SIG-M5 treated with dmso at 0.1 percent for 504 hours (cell line): ENCODE results near the gene ZNF532.

Experiments used
- DNase-seq: peaks from one replicate; lab custom pipeline; 2025; ENCODE audit not compliant: unreplicated experiment; lab: John Stamatoyannopoulos, UW

The ZNF532 gene

GRCh38 chr18:58975781-58976180 lies 111.1 kb downstream of the ZNF532 start:
- no peak for DNase-seq

DNA sequence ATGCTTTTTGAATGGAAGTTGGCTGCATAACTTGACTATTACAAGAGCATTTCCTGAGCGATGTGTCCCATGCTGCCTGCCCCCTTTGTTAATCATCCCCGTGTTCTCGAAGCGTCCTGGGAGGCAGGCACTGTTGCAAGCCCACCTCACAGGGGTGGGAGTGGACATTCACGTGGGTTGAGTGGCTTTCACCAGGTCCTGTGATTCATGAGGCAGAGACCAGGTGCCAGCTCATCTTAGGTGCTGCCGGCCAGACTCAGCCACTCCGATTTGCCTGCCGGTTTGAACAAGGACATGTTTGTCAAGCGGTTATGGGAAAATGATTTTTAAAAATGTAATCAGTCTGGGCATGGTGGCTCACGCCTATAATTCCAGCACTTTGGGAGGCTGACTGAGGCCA lies 112.5 kb downstream of the ZNF532 start:
- no peak for DNase-seq

GRCh38 chr18:58977801-58978200 lies 113.1 kb downstream of the ZNF532 start:
- no peak for DNase-seq

DNA sequence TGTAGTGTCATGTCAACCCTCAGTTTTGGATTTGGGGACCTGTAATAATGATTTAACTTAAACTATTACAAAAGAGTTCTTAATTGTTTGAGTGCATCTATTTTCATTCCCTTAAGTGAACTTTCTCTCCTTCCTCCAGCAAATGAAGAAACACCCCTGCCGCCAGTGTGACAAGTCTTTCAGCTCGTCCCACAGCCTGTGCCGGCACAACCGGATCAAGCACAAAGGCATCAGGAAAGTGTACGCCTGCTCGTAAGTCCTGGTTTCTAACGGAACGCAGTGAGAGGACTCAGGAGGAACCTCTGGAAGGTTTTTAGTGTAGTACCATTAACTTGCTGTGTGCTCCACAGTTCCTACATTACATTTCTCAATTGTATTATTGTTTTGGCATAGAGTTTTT lies 114.2 kb downstream of the ZNF532 start:
- no peak for DNase-seq

- no peak for DNase-seq
Measured at GRCh38 chr18:58979615-58980014, 114.9 kb downstream of the ZNF532 start.

DNA sequence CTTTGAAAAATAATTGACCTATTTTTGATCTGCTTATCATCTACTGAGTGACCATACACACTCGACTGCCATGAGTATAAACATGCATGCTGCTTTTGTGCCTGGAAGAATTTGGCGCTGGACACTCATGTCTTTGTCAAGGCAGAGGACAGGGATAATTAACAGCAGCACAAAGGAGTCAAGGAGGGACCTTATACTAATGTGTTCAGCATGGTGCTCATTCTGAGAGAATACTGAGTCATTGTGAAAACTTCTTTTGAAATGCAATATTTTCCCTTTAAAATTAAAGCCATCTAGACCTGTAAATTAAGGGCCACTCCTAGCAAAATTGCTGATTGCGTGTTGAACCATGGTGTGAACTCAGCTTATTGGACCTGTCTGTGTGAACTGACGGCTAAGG lies 116.3 kb downstream of the ZNF532 start:
- no peak for DNase-seq

DNA sequence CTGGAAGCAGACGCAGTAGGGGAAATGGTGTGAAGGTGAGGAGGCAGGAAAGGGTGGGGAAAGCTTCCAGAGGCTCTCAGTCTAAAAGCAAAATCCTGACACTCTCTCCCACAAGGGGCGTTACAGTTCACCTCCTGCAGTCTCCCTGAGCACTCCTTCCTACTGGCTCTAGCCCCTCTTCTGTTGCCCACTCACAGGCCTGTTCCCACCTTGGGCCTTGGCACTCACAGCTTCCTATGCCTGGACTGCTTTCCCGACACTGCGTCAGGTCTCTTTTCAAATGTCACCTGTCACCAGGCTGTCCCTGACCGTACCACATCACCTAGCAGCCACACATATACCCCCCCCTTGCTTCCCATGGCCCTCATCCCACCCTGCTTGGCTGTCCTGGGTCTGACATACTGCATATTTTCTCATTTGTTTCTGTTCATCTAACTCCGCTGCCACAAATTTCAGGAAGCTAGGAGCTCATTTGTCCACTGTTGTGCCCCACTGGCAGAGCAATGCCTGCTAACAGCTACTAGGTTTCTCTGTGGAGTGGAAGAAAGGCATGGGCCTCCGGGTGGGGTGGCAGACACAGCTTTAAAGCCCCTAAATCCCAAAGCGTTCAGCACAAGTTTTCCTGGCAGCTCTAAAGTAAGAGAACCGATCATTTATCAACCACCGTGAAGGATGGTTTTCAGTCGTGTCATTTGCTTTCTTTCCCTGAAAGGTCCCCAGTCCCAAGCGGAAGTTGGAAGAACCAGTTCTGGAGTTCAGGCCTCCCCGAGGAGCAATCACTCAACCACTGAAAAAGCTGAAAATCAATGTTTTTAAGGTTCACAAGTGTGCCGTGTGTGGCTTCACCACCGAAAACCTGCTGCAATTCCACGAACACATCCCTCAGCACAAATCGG lies 118.8 kb downstream of the ZNF532 start:
- no peak for DNase-seq

DNA sequence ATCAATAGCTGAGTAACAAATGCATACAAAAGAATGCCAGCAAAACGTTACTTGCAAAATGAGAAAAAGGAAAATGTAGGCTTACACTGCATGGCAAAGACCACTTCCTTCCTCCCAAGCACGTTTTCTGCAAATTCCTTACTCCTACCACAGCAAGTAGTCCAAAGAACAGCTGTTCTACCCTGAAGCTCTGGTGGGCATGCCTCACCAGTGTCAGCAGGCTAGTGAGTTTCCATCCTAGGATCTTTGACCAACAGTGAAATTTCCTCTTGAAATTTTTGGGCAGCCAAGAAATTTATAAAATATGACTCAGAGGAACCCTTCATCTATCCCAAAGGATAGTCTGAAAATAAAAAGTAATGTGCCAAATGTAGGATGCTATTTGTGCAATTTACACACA lies 123.9 kb downstream of the ZNF532 start:
- DNase-seq = no peak

DNA sequence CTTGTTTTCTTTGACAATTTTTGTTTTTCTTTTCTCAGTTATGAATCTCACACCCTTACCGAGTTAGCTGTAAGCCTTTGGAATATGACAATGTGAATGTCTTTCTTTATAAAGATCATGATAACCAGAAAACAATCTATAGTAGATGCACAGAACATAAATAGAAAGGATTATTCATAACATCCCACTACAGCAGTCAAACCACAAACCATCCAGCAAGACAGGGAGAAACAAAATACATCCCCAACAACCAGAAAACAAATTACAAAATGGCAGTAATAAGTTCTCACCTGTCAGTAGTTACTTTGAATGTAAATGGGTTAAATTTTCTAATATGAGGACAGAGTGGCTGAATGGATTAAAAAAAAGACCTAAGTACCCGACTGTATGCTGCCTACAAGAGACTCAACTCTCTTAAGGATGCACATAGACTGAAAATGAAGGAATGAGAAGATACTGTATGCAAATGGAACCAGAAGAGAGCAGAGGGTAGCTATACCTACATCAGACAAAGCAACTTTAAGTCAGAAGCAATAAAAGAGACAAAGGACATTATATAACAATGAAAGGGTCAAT lies 124.6 kb downstream of the ZNF532 start:
- DNase-seq = no peak

GRCh38 chr18:58990720-58991119 lies 126.0 kb downstream of the ZNF532 start:
- no peak for DNase-seq

- DNase-seq = no peak
Measured at GRCh38 chr18:58991167-58991798, 126.6 kb downstream of the ZNF532 start.

DNA sequence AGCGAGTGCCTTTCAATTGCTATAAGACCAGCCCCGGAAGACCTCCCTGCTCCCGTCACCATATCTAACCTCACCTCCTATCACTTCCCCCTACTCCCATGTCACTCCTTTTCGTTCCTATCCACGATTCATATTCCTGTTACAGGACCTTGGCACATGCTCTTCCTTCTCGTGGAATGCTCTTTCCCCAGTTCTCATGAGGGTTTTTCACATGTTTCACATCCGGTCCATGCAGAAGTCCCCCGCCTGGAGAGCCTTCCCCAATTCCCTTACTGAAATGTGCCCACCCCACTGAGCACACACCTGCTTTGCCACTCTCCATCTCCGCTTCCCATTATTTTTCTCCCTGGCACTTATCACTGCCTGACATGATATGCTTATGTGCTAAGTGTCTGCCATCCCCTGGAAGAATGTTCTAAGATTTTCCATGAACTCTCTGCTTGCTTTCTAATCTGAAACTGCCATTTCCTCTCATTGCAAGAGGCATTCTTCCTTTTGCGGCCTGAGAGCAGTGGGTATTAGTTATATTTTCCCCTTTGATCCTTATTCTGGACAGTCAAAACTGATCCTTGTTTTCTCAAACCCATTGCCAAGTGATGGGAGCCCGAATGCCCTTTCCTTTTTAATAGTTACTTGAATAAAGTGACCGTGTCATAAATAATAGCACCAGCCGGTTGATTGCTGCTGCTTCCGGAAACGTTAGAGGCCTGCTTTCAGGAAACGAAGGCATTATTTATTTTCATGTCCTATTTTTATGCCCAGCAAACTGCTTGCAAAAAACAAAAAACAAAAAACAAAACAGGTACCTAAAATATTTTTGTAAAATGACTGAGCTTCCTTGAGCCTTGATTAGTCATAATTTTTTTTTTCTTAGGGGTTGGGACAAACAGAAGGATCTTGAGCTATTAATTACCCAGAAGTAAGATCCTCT lies 127.9 kb downstream of the ZNF532 start:
- DNase-seq = no peak

DNA sequence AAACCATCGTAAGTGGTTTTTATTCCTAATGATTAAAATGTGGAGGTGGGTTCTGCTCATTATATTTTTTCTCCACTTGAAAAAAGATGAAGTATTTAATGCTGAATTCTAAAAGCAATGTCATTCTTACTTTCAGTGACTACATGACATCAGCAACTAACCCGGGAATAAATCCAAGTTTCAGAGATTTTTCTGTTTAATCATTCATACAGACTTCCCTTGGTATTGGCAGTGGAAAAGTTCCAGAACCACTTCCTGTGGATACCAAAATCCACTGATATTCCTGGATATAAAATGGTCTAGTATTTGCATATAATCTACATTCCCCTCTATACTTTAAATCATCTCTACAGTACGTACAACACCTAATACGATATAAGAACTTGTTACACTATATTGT lies 128.6 kb downstream of the ZNF532 start:
- DNase-seq = no peak

DNA sequence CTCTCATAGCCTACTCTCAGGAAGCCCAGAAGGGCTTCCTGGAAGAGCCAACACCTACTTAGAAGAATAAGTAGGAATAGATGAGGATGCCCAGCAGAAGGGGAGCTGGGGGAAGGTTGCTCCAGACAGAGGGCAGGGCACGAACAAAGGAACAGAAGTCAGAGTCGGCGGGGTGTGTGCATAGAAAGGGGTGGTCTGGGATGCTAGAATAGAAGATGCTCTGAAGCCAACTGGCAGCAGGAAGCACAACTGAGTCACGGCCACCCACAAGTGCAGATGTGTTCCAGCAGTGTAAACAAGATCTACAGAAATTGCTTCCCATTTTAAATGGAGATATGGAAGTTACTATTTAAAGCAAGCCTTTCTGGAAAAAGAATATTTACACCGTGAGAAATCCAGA lies 131.0 kb downstream of the ZNF532 start:
- no peak for DNase-seq

DNA sequence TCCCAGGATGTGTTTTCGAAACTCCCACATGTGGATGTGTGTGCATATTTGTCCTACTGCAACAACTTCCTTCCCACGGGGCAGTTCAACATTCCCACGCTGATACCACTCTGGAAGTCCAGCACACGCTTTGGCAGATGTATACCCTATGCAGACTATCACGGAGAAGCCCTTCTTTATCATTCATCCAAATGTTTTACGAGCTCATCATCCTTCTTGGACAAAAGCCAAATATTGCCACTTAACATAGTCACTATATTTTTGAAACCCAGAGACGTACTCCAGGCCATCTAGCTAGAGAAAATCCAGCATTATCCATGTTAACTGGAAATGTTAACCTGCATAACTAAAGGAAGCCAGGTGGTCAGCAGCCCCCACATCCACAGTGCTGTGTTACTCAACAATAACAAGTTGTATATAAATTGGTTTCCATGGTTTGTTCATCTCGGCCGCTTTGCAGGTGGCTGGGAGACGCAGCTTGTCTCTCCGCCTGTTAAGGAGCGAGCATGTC lies 131.5 kb downstream of the ZNF532 start:
- DNase-seq = no peak

DNA sequence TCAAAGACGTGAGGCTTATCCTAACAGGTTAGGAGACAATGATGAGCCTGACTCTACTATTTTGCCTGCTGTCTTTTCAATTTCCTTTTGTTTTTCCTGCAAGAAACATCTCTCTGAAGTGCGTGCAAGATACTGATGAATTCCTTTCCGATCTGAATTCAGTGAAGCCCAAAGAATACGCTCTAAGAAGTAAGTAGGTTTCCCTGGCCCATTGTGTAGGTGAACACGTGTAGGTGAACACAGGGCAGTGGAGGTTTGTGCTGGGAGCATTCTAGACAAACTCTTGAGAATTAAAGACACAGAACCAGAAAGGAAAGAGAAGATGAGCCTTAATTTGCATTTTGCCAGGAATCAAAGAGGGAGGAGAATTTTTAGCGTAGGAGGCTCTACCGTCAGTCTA lies 132.0 kb downstream of the ZNF532 start:
- DNase-seq = no peak

GRCh38 chr18:58997811-58998337 lies 133.2 kb downstream of the ZNF532 start:
- no peak for DNase-seq

GRCh38 chr18:58998401-58999203 lies 133.9 kb downstream of the ZNF532 start:
- no peak for DNase-seq

DNA sequence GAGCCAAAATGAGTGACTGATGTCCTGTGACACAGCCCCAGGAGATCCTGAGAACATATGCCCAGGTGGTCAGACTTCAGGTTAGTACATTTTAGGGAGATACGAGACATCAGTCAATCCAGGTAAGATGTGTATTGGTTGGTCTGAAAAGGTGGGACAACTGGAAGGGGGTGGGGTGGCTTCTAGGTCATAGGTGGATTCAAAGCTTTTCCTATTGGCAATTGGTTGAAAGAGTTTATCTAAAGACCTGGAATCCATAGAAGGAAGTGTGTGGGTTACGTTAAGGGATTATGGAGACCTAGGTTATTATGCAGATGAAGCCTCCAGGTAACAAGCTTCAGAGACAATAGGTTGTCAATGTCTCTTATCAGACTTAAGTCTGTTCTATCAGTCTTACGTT lies 136.5 kb downstream of the ZNF532 start:
- no peak for DNase-seq

GRCh38 chr18:59001721-59002120 lies 137.0 kb downstream of the ZNF532 start:
- DNase-seq = no peak
